ENCODE results near the gene FCN3. TPM values are rescaled to one million over a fixed set of nuclear protein-coding genes. Genes with fewer than 3 reads are reported as not detected.

Gene FCN3
- not detected in 2 replicates for total RNA-seq

GRCh38 chr1:27374362-27375086, at the start of gene FCN3:
TSS of gene FCN3 (minus strand) at chr1:27374824. CDS start at chr1:27374818, 6 bp downstream.

GRCh38 chr1:27392096-27392777, 17.6 kb upstream of the FCN3 start, which contains the start of gene GPR3:
TSS of gene GPR3 (plus strand) at chr1:27392622. CDS start at chr1:27393799, 1,177 bp downstream.

GRCh38 chr1:27383039-27383605, 8.5 kb upstream of the FCN3 start, which contains the start of gene CD164L2:
TSS of gene CD164L2 (minus strand) at chr1:27383333. CDS start at chr1:27383239, 94 bp downstream.

GRCh38 chr1:27366411-27367159, 8.0 kb downstream of the FCN3 start, which contains the start of gene MAP3K6:
TSS of gene MAP3K6 (minus strand) at chr1:27366961. CDS start at chr1:27366597, 364 bp downstream.

GRCh38 chr1:27341525-27342252, 32.9 kb downstream of the FCN3 start, which contains the start of gene SYTL1:
TSS of gene SYTL1 (plus strand) at chr1:27342022. CDS start at chr1:27345335, 3,313 bp downstream.

DNA sequence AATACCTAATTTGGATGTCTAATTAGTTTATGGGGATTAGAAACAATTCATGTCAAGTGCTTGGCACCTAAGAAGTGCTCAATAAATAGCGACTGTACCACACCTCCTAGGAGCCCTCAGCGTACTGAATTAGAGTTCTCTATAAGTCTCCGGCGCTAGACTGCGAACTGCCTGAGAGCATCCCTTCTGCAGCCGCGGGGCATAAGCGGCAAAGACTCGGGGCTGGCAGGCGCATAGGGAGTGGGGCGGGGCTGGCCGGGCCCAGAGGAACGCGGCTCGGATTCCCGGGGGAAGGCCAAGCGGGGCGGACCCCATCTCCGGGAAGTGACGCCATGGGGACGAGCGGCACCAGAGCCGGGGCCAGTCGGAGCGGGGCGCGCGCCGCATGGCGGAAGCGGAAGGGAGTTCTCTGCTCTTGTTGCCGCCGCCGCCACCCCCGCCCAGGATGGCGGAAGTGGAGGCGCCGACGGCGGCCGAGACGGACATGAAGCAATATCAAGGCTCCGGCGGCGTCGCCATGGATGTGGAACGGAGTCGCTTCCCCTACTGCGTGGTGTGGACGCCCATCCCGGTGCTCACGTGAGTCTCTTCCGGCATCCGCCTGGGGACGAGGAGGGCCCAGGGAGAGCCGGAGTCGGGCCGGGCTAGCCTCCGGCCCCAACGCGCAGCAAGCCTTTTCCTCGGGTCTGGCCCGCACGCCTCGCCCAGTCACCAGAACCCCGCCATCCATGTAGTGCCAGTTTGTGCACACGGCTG, 52.6 kb downstream of the FCN3 start, which contains the start of gene TMEM222:
Gene TMEM222, plus strand, starts transcription at position 351 of the 756 bp plus-strand sequence. Its CDS starts 35 bp downstream, at position 386.

Other genes with a start within 250 kb of the FCN3 start
- gene SLC9A1, start 219.7 kb downstream of the FCN3 start, total RNA-seq: 1.8 and 2.9 TPM in 2 replicates
- 21.7 and 24.6 TPM in 2 replicates for gene WDTC1, start 140.2 kb downstream of the FCN3 start, total RNA-seq
- gene TMEM222, start 52.7 kb downstream of the FCN3 start, total RNA-seq: 24.6 and 24.8 TPM in 2 replicates
- not detected in 2 replicates for gene SYTL1, start 32.8 kb downstream of the FCN3 start, total RNA-seq
- 1.8 and 2.3 TPM in 2 replicates for gene MAP3K6, start 7.9 kb downstream of the FCN3 start, total RNA-seq
- gene CD164L2, start 8.5 kb upstream of the FCN3 start, total RNA-seq: not detected in 2 replicates
- 0.09 and 0.22 TPM in 2 replicates for gene GPR3, start 17.8 kb upstream of the FCN3 start, total RNA-seq
- gene WASF2, start 115.3 kb upstream of the FCN3 start, total RNA-seq: 31.1 and 31.7 TPM in 2 replicates
- gene AHDC1, start 229.3 kb upstream of the FCN3 start, total RNA-seq: 3.7 and 5.8 TPM in 2 replicates